Thyroid gland (tissue), 4 donors: ENCODE results near the gene TBX6. TPM values are rescaled to one million over a fixed set of nuclear protein-coding genes. Genes with fewer than 3 reads are reported as not detected.

Experiments used
- DNase-seq, 2 donors: peaks; one replicate each; pipeline ENCODE4 v3.0.0-alpha.2; 2019
- H3K27ac ChIP-seq, 3 donors: fragments of 200-600 bp; sonication (generic); 1 replicate in 2 of 3; 2 replicates in 1 of 3; pipeline ENCODE4 v1.5.1; 2016 to 2019; ENCODE audit warnings: mild to moderate bottlenecking in 1 of 3, moderate library complexity in 1 of 3
- H3K27me3 ChIP-seq: fragments of 200-600 bp; sonication (generic); one replicate; pipeline ENCODE4 v1.5.1; 2019
- H3K36me3 ChIP-seq, 2 donors: fragments of 200-600 bp; sonication (generic); one replicate each; pipeline ENCODE4 v1.5.1; 2016 to 2019
- H3K4me1 ChIP-seq, 2 donors: fragments of 200-600 bp; sonication (generic); one replicate each; pipeline ENCODE4 v1.5.1; 2017 to 2019
- H3K4me3 ChIP-seq, 3 donors: fragments of 200-600 bp; sonication (generic); replicated peaks in 1 of 3; 1 replicate in 2 of 3; 2 replicates in 1 of 3; pipeline ENCODE4 v1.5.1; 2016; ENCODE audit warnings: mild to moderate bottlenecking in 1 of 3
- H3K9me3 ChIP-seq: fragments of 200-600 bp; sonication (generic); one replicate; pipeline ENCODE4 v1.5.1; 2017
- CTCF ChIP-seq, 6 experiments: fragments of 200-600 bp in 3 of 6; fragments of 450-650 bp in 3 of 6; sonication (generic) in 3 of 6; IDR thresholded peaks; one replicate each; pipeline ENCODE4 v1.5.1; 2016 to 2019; ENCODE audit warnings: antibody characterized with exemption in 6 of 6, mild to moderate bottlenecking in 2 of 6, inconsistent platforms in 1 of 6, moderate library complexity in 1 of 6
- POLR2A ChIP-seq, 2 donors: fragments of 450-650 bp; IDR thresholded peaks; one replicate each; pipeline ENCODE4 v1.6.1; 2017; ENCODE audit warnings: antibody characterized with exemption in 2 of 2, mild to moderate bottlenecking in 2 of 2, moderate library complexity in 1 of 2
- WGBS, 2 donors: methylation state at CpG; one replicate each; pipeline ENCODE4 v1.1.5; 2017; 5-methylcytosine and 5-hydroxymethylcytosine counted together
- intact Hi-C: fragments of 100-400 bp; cut with DNase I; formaldehyde crosslinking; loops from one replicate; pipeline ENCODE4 v1.15.1; 2023
- total RNA-seq, 4 donors: library from RNA; depleted of rRNA; stranded (reverse); fragments of >200 nt; gene quantifications; one replicate each; pipeline ENCODE4 v1.2.3, GENCODE V29; 2016

TBX6 gene
- total RNA-seq, 4 donors from 2014 or later, result 1.6 to 3.3 (median 2.4) TPM

- 0 to 3% methylated on average over 19 to 20 of the region's 27 CpGs for WGBS, 2 donors
- intact Hi-C loops, result no loop called here
- H3K9me3 ChIP-seq, result no peaks in the 10 kb centered on the region
- peak overlapping the region; percentile 97 to 99 (median 98) for H3K27ac ChIP-seq
- peaks cover 18 to 22% of the 10 kb centered on the region in 2 donors for H3K36me3 ChIP-seq
- H3K4me3 ChIP-seq, result peak overlapping the region; percentile 42 to 95 (median 69)
- peak in 1 of 2 donors; percentile 85 for TF ChIP-seq POLR2A (IDR thresholded peaks at IDR 0.05)
- peak in 4 of 6 experiments; percentile 14 to 48 (median 30) for TF ChIP-seq CTCF (IDR thresholded peaks at IDR 0.05)
- peak; percentile 90 to 94 for DNase-seq
- peaks cover 18 to 35% of the 10 kb centered on the region in 2 donors for H3K4me1 ChIP-seq
- H3K27me3 ChIP-seq, result no peaks in the 10 kb centered on the region
Measured at GRCh38 chr16:30063893-30064728, 27.6 kb downstream of the TBX6 start.

DNA sequence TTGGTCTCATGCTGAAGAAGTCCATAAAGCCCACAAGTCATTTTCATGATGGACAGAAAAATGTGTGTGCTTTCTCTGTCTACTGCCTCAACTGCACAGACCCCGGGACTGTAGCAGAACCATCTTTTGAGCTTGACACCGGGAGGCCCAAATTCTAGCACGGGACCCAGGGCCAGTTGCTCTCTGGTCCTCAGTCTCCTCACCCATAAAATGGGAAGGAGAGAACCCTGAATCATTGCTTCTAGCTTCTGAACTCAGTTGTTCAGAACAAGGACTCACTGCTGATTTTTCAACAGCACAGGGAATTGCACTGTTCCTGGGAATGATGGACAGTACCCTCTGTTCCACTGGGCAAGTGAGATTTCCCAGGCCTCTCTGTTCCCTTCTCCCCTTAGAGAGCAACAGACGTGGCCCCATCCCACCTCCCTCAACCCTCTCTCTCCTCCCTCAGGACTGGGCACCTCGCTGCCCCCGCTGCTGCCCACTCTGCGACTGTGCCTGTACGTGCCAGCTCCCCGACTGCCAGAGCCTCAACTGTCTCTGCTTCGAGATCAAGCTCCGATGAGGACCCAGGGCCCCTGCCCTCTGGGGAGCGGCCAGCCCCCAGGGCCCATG lies 28.3 kb downstream of the TBX6 start:
- peaks cover 18 to 31% of the 10 kb centered on the region in 2 donors for H3K4me1 ChIP-seq
- no peaks in the 10 kb centered on the region for H3K9me3 ChIP-seq
- H3K36me3 ChIP-seq, result peaks cover 10 to 14% of the 10 kb centered on the region in 2 donors
- no peak for TF ChIP-seq POLR2A (IDR thresholded peaks at IDR 0.05)
- TF ChIP-seq CTCF (IDR thresholded peaks at IDR 0.05), result no peak
- H3K4me3 ChIP-seq, result peak overlapping the region in 1 of 3 donors; percentile 95
- WGBS, 2 donors, result 56 to 61% methylated on average over 10 to 11 of the region's 12 CpGs
- intact Hi-C loops, result no loop called here
- no peaks in the 10 kb centered on the region for H3K27me3 ChIP-seq
- no peak for DNase-seq
- peak overlapping the region; percentile 97 to 99 (median 98) for H3K27ac ChIP-seq

- Histone ChIP-seq H3K36me3 (no peaks in the 10 kb centered on the region), H3K4me3 (no peak overlapping the region), H3K27ac (no peak overlapping the region), H3K4me1 (peaks cover 7 to 23% of the 10 kb centered on the region in 2 donors), H3K27me3 (no peaks in the 10 kb centered on the region), H3K9me3 (no peaks in the 10 kb centered on the region)
- WGBS, 2 donors, result 44 to 54% methylated on average over 2 of the region's 2 CpGs
- TF ChIP-seq POLR2A (IDR thresholded peaks at IDR 0.05) (no peak), CTCF (IDR thresholded peaks at IDR 0.05) (no peak)
- peak; percentile 53 to 68 for DNase-seq
- intact Hi-C loops, result no loop called here
Measured at GRCh38 chr16:30060836-30061554, 30.7 kb downstream of the TBX6 start.

DNA sequence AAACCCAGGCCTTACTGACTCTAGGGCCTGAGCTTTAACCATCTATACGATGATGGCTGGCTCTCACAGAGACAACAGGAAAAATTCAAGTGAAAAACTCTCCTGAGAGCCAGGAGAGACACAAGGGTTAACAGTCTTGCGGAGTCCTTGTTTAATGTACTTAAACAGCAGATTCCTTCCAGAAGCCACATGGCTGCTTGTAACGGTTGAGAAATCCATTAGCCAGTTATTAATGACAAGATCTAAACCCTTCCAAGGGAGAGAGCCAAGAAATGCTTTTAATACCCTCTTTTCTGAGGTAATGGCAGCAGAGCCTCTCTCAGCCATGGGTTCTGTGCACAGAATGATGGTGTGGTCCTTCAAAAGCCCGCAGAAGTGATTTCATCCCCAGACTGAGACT lies 31.4 kb downstream of the TBX6 start:
- peaks cover 7 to 27% of the 10 kb centered on the region in 2 donors for H3K4me1 ChIP-seq
- no peaks in the 10 kb centered on the region for H3K36me3 ChIP-seq
- no peak for DNase-seq
- no peak overlapping the region for H3K27ac ChIP-seq
- H3K27me3 ChIP-seq, result no peaks in the 10 kb centered on the region
- intact Hi-C loops, result no loop called here
- no peak for TF ChIP-seq POLR2A (IDR thresholded peaks at IDR 0.05)
- no peak for TF ChIP-seq CTCF (IDR thresholded peaks at IDR 0.05)
- WGBS, 2 donors, result 60 to 61% methylated on average over 4 of the region's 4 CpGs
- H3K9me3 ChIP-seq, result no peaks in the 10 kb centered on the region
- H3K4me3 ChIP-seq, result no peak overlapping the region
